Loucy (cell line): ENCODE results near the gene TRDMT1.

Experiments
- H2AFZ ChIP-seq: fragments of 200-600 bp; sonication (generic); 2 replicates; pipeline ENCODE4 v1.6.0; 2016; ENCODE audit warnings: antibody characterized with exemption, mild to moderate bottlenecking, low read length, moderate library complexity
- H3F3A ChIP-seq: fragments of 200-600 bp; 2 replicates; pipeline ENCODE4 v1.6.0; 2016; ENCODE audit warnings: antibody characterized with exemption, low read depth, mild to moderate bottlenecking
- H3K27me3 ChIP-seq: fragments of 200-600 bp; sonication (generic); 2 replicates; pipeline ENCODE4 v1.6.1; 2014; ENCODE audit warnings: low read length, mild to moderate bottlenecking; ENCODE audit not compliant: insufficient read depth, poor library complexity, severe bottlenecking
- H3K36me3 ChIP-seq: fragments of 200-600 bp; sonication (generic); 2 replicates; pipeline ENCODE4 v1.6.1; 2016; ENCODE audit warnings: low read length; ENCODE audit not compliant: insufficient read depth
- H3K4me1 ChIP-seq: fragments of 200-600 bp; sonication (generic); 2 replicates; pipeline ENCODE4 v1.5.1; 2014; ENCODE audit warnings: low read length, mild to moderate bottlenecking; ENCODE audit not compliant: insufficient read depth, poor library complexity, severe bottlenecking
- H3K4me2 ChIP-seq: fragments of 200-600 bp; sonication (generic); 2 replicates; pipeline ENCODE4 v1.6.0; 2014; ENCODE audit warnings: antibody characterized with exemption, low read length, low read depth, mild to moderate bottlenecking; ENCODE audit not compliant: poor library complexity, severe bottlenecking
- H3K4me3 ChIP-seq: fragments of 200-600 bp; sonication (generic); 2 replicates; pipeline ENCODE4 v1.5.1; 2014; ENCODE audit warnings: low read length, mild to moderate bottlenecking, mixed read lengths; ENCODE audit not compliant: poor library complexity, severe bottlenecking
- H3K79me2 ChIP-seq: fragments of 200-600 bp; sonication (generic); 2 replicates; pipeline ENCODE4 v1.6.1; 2014; ENCODE audit warnings: low read length; ENCODE audit not compliant: insufficient read depth
- H3K9ac ChIP-seq: fragments of 200-600 bp; sonication (generic); 2 replicates; pipeline ENCODE4 v1.6.0; 2014; ENCODE audit warnings: mild to moderate bottlenecking, low read depth, low read length, moderate library complexity; ENCODE audit not compliant: poor library complexity, severe bottlenecking
- H3K9me2 ChIP-seq: fragments of 200-600 bp; sonication (generic); replicated peaks from 2 replicates; pipeline ENCODE4 v1.6.1; 2016; ENCODE audit warnings: low read depth, low read length, mixed read lengths
- H3K9me3 ChIP-seq: fragments of 200-600 bp; sonication (generic); 2 replicates; pipeline ENCODE4 v1.6.1; 2014; ENCODE audit warnings: mild to moderate bottlenecking, antibody characterized with exemption, low read length, low read depth; ENCODE audit not compliant: insufficient read depth
- H4K20me1 ChIP-seq: fragments of 200-600 bp; sonication (generic); 2 replicates; pipeline ENCODE4 v1.6.0; 2014; ENCODE audit warnings: antibody characterized with exemption, low read length, mild to moderate bottlenecking; ENCODE audit not compliant: insufficient read depth, poor library complexity, severe bottlenecking
- EZH2phosphoT487 ChIP-seq: fragments of 200-600 bp; IDR thresholded peaks from 2 replicates; pipeline ENCODE4 v1.6.1; 2018; ENCODE audit warnings: antibody characterized with exemption, mild to moderate bottlenecking, moderate library complexity, borderline replicate concordance
- TF ChIP-seq, protein P1 (sequence below): fragments of 200-600 bp; sonication (generic); conservative IDR thresholded peaks from 2 replicates; pipeline ENCODE4 v1.5.1; 2014; ENCODE audit warnings: mild to moderate bottlenecking, antibody characterized with exemption, low read length

TRDMT1 gene

DNA sequence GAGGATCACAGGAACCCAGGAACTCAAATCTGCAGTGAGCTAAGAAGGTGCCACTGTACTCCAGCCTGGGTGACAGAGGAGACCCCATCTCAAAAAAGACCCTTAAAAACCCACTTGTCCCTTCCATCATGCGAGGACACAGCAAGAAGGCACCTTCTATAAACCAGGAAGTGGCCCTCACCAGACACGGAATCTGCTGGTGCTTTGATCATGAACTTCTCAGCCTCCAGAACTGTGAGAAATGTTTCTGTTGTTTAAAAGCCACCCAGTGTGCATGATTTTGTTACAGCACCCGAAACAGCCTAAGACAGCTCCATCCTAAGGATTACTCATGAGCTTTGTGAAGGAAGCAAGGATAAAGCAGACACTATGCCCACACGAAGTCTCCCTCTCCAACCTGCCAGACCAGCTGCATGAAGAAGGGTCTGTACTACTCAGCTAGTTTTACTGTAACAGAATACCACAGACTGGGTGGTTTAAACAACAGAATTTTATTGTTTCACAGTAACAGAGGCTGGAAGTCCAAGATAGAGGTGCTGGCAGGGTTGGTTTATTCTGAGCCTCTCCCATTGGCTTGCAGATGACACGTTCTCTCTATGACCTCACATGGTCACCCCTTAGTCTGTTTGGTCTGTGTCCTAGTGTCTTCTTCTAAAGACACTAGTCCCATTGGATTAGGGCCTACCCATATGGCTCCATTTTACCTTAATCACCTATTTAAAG is 40.3 kb upstream of the TRDMT1 start:
- H4K20me1 ChIP-seq: peaks cover 2% of the 10 kb centered on the region
- H3K79me2 ChIP-seq: no peaks in the 10 kb centered on the region
- no peaks in the 10 kb centered on the region for H3K9me3 ChIP-seq
- no peak overlapping the region for H3K9ac ChIP-seq
- H3K9me2 ChIP-seq: no peaks in the 10 kb centered on the region
- no peaks in the 10 kb centered on the region for H3K4me1 ChIP-seq
- H3K27me3 ChIP-seq: no peaks in the 10 kb centered on the region
- H2AFZ ChIP-seq: no peak overlapping the region
- H3F3A ChIP-seq: peaks cover 14% of the 10 kb centered on the region
- H3K36me3 ChIP-seq: peaks cover 15% of the 10 kb centered on the region
- TF ChIP-seq EZH2phosphoT487: no peak
- TF ChIP-seq, protein P1, sequence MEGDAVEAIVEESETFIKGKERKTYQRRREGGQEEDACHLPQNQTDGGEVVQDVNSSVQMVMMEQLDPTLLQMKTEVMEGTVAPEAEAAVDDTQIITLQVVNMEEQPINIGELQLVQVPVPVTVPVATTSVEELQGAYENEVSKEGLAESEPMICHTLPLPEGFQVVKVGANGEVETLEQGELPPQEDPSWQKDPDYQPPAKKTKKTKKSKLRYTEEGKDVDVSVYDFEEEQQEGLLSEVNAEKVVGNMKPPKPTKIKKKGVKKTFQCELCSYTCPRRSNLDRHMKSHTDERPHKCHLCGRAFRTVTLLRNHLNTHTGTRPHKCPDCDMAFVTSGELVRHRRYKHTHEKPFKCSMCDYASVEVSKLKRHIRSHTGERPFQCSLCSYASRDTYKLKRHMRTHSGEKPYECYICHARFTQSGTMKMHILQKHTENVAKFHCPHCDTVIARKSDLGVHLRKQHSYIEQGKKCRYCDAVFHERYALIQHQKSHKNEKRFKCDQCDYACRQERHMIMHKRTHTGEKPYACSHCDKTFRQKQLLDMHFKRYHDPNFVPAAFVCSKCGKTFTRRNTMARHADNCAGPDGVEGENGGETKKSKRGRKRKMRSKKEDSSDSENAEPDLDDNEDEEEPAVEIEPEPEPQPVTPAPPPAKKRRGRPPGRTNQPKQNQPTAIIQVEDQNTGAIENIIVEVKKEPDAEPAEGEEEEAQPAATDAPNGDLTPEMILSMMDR: no peak
- no peak overlapping the region for H3K4me3 ChIP-seq
- H3K4me2 ChIP-seq: no peak overlapping the region

- Histone ChIP-seq H3K9me3 (no peaks in the 10 kb centered on the region), H3K36me3 (peaks cover 26% of the 10 kb centered on the region), H3K79me2 (peaks cover 2% of the 10 kb centered on the region; the same call in 1 of the 2 replicates), H3F3A (peaks cover 23% of the 10 kb centered on the region), H2AFZ (no peak overlapping the region), H3K9ac (no peak overlapping the region), H3K4me3 (no peak overlapping the region), H3K27me3 (no peaks in the 10 kb centered on the region), H4K20me1 (peaks cover 13% of the 10 kb centered on the region), H3K9me2 (no peaks in the 10 kb centered on the region), H3K4me1 (no peaks in the 10 kb centered on the region), H3K4me2 (no peak overlapping the region)
- TF ChIP-seq, protein P1: no peak
- no peak for TF ChIP-seq EZH2phosphoT487
Observed at GRCh38 chr10:17240616-17241015, 39.1 kb upstream of the TRDMT1 start.

DNA sequence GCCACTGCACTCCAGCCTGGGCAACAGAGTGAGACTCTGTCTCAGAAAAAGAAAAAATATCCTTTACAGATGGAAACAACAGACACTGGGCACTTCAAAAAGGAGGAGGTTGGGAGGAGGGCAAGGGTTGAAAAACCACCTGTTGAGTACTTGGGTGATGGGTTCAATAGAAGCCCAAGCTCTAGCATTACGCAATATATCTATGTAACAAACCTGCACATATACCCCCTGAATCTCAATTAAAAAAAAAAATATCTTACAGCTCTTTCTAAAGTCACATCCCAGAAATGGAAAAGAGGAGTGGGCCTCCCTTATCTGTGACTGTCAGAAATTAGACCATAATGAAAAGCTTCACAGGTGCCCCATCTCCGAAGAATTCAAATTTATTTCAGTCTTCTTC is 38.6 kb upstream of the TRDMT1 start:
- Histone ChIP-seq H3K27me3 (no peaks in the 10 kb centered on the region), H4K20me1 (peaks cover 19% of the 10 kb centered on the region), H3K4me3 (no peak overlapping the region), H3K36me3 (peaks cover 31% of the 10 kb centered on the region), H3F3A (peaks cover 23% of the 10 kb centered on the region), H3K4me1 (no peaks in the 10 kb centered on the region), H3K9me3 (no peaks in the 10 kb centered on the region), H3K9ac (no peak overlapping the region), H2AFZ (no peak overlapping the region), H3K9me2 (no peaks in the 10 kb centered on the region), H3K4me2 (no peak overlapping the region), H3K79me2 (peaks cover 6% of the 10 kb centered on the region; the same call in 1 of the 2 replicates)
- TF ChIP-seq, protein P1: no peak
- TF ChIP-seq EZH2phosphoT487: no peak
